Activated CD4-positive, alpha-beta memory T cell treated with anti-CD3 and anti-CD28 coated beads, Interleukin-2, amount 10 ng/mL, durations not matched to agents 7 days and 5 days (primary cell): ENCODE data around the gene NAA50. TPM values are rescaled to one million over a fixed set of nuclear protein-coding genes. Genes with fewer than 3 reads are reported as not detected.

Experiments used
- CTCF ChIA-PET: fragments of 350-600 bp; sonication (Branson Sonifier 250); formaldehyde crosslinking; loops from one replicate; lab custom pipeline; 2021; ENCODE audit warnings: antibody characterized with exemption, inconsistent platforms; lab: Charles Lee
- POLR2A ChIA-PET: fragments of 350-600 bp; sonication (Branson Sonifier 250); formaldehyde crosslinking; loops from one replicate; lab custom pipeline; 2021; ENCODE audit warnings: antibody characterized with exemption; lab: Charles Lee
- DNase-seq: peaks from one replicate; pipeline ENCODE4 v3.0.0-alpha.2; 2020
- H3K27ac Mint-ChIP-seq: one replicate; pipeline ENCODE4 v1.8.0; 2021; ENCODE audit warnings: mild to moderate bottlenecking, mixed read lengths
- H3K27me3 Mint-ChIP-seq: one replicate; pipeline ENCODE4 v1.8.0; 2021; ENCODE audit warnings: mixed read lengths
- H3K36me3 Mint-ChIP-seq: one replicate; pipeline ENCODE4 v1.8.0; 2021; ENCODE audit warnings: low read depth, mixed read lengths
- H3K4me1 Mint-ChIP-seq: one replicate; pipeline ENCODE4 v1.8.0; 2021; ENCODE audit warnings: mixed read lengths
- H3K4me3 Mint-ChIP-seq: one replicate; pipeline ENCODE4 v1.8.0; 2021; ENCODE audit warnings: mild to moderate bottlenecking, mixed read lengths
- H3K9me3 Mint-ChIP-seq: one replicate; pipeline ENCODE4 v1.8.0; 2021; ENCODE audit warnings: mixed read lengths
- total RNA-seq, 2 experiments: library from RNA; stranded (reverse); gene quantifications; one replicate each; pipeline ENCODE4 v1.2.3, GENCODE V29; 2021

NAA50 gene
- total RNA-seq, 2 experiments from 2014 or later: 104 to 106 TPM

- H3K4me1 Mint-ChIP-seq: no peaks in the 10 kb centered on the region
- POLR2A ChIA-PET: no interaction called here
- no peak for DNase-seq
- H3K4me3 Mint-ChIP-seq: no peak overlapping the region
- CTCF ChIA-PET: no interaction called here
- H3K9me3 Mint-ChIP-seq: no peaks in the 10 kb centered on the region
- peaks cover 13% of the 10 kb centered on the region for H3K36me3 Mint-ChIP-seq
- H3K27me3 Mint-ChIP-seq: no peaks in the 10 kb centered on the region
- H3K27ac Mint-ChIP-seq: no peak overlapping the region
These were observed 72.5 kb downstream of the NAA50 start for GRCh38 chr3:113673593-113673992.

- H3K27ac Mint-ChIP-seq: no peak overlapping the region
- no peak overlapping the region for H3K4me3 Mint-ChIP-seq
- POLR2A ChIA-PET: interaction anchor here (0.6 to 1.0 kb wide), 2 partner anchors 9 to 16 kb away, joined by 3 to 5 read pairs; no protein-coding TSS in a partner anchor
- no peak for DNase-seq
- CTCF ChIA-PET: interaction anchor here (0.7 to 0.8 kb wide), 2 partner anchors 56 to 174 kb away, joined by 3 read pairs; no protein-coding TSS in a partner anchor
- H3K9me3 Mint-ChIP-seq: no peaks in the 10 kb centered on the region
- H3K36me3 Mint-ChIP-seq: peaks cover 16% of the 10 kb centered on the region
- H3K27me3 Mint-ChIP-seq: no peaks in the 10 kb centered on the region
- H3K4me1 Mint-ChIP-seq: peaks cover 13% of the 10 kb centered on the region
These were observed 78.0 kb downstream of the NAA50 start for GRCh38 chr3:113668015-113668414.

Other genes starting within 250 kb of the NAA50 start
- gene SPICE1, start 231.1 kb downstream of the NAA50 start, total RNA-seq: 10 to 100 TPM; 15.7 to 20.7 TPM
- gene SIDT1, start 213.7 kb downstream of the NAA50 start, total RNA-seq: 10 to 100 TPM; 23.9 to 25.5 TPM
- 10 to 100 TPM; 19.9 to 20.1 TPM for gene USF3, start 49.6 kb downstream of the NAA50 start, total RNA-seq
- gene ATP6V1A, start 786 bp upstream of the NAA50 start, total RNA-seq: 10 to 100 TPM; 41.7 to 42.4 TPM
- gene GRAMD1C, start 92.5 kb upstream of the NAA50 start, total RNA-seq: under 1 TPM; 0.48 to 0.91 TPM
- 1 to 10 TPM; 3.1 to 3.9 TPM for gene ZDHHC23, start 201.8 kb upstream of the NAA50 start, total RNA-seq